Measurements from ENCODE around the gene AKAP8.

The AKAP8 gene

DNA sequence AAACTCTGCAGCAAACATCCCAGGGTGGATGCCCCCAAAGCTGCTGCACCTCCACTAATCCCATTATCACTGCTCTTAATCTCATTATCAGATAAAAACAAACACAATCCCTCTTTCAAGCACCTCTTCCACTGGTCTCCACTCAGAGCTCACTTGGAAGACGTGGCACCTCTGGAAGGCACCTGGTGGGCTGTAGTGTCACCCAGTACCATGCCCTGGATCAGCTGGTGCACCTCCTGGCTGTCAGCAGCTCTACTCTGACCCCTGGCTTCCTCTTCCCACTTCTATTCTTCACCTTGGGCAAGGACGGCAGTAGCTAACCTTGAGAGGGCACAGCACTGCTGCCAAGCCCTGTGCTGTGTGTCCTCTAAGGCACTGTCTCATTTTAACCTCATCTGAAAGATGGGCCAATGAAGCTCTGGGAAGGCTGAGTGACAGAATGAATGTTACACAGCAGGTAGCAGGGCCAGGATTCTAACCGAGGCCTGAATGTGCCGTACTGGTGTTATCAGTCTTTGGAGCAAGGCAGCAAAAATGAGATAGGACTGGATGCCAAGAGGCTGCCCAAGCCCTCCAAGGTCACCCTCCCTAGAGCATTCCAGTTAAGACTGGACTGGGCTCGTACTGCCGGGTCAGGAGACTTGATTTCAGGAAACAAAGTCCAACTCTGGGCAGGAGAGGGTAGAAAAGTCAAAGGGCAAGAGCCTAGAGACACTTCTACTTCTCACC lies 54.6 kb downstream of the AKAP8 start:
- H3K27ac ChIP-seq, result peak overlapping the region; percentile 81
- TF ChIP-seq, protein P1, sequence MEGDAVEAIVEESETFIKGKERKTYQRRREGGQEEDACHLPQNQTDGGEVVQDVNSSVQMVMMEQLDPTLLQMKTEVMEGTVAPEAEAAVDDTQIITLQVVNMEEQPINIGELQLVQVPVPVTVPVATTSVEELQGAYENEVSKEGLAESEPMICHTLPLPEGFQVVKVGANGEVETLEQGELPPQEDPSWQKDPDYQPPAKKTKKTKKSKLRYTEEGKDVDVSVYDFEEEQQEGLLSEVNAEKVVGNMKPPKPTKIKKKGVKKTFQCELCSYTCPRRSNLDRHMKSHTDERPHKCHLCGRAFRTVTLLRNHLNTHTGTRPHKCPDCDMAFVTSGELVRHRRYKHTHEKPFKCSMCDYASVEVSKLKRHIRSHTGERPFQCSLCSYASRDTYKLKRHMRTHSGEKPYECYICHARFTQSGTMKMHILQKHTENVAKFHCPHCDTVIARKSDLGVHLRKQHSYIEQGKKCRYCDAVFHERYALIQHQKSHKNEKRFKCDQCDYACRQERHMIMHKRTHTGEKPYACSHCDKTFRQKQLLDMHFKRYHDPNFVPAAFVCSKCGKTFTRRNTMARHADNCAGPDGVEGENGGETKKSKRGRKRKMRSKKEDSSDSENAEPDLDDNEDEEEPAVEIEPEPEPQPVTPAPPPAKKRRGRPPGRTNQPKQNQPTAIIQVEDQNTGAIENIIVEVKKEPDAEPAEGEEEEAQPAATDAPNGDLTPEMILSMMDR (conservative IDR thresholded peaks at IDR 0.05), result no peak
- TF ChIP-seq ZFX (IDR thresholded peaks at IDR 0.05), result no peak

DNA sequence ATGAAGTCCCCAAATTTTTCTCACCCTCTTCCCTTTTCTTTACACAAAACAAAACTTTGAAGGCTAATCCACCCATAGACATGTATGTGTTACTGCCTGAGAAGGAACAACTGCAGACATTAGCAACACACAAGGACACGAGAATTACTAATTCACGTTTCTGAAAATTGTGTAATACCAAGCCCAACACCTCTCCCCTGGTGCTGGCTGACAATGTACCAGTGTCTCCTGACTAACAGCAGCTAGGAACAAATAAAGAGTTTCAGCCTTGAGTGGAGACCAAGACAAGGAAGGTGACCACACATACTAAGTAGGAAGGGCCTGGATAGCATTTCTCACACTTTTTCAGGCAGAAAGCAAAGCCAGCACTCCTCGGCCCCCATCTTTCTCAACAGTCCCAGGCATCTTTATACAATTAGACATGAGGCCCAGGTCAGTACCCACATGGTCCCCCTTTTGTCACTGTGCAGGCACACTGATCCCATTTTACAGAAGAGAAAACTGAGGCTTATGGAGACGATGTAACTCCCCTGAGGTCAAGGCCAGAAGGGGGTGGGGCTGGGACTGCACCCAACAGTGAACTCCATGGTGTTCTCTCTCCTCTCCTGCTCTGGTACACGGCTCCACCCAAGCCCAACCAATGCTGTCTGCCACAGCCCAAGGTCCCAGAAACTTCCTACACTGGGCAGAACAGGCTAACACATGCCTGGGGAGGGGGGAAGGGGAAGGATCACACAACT lies 55.9 kb downstream of the AKAP8 start:
- peak overlapping the region; percentile 81 for H3K27ac ChIP-seq

DNA sequence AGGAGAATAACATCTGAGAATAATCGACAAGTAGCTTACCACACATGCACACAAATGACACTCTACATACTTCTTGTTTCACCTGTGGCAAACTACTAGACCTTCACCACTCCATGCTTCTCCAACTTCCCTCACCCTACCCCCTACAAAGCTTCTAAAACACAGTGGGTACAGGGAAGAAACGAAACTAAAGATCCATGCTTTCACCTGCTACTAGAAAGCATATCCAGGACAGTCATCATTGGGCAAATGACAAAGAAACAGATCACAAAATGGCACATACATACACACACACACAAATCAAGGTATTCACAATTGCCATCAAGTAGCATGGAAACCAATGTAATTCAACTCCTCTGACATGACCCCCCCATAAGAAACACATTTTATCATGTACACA lies 57.8 kb downstream of the AKAP8 start:
- no peak overlapping the region for H3K27ac ChIP-seq
- TF ChIP-seq ZFX (IDR thresholded peaks at IDR 0.05), result no peak
- TF ChIP-seq, protein P1 (conservative IDR thresholded peaks at IDR 0.05), result no peak

More for the DNA sequence above, 55.9 kb downstream of the AKAP8 start:
- TF ChIP-seq, protein P1 (conservative IDR thresholded peaks at IDR 0.05), result no peak
- no peak for TF ChIP-seq ZFX (IDR thresholded peaks at IDR 0.05)

DNA sequence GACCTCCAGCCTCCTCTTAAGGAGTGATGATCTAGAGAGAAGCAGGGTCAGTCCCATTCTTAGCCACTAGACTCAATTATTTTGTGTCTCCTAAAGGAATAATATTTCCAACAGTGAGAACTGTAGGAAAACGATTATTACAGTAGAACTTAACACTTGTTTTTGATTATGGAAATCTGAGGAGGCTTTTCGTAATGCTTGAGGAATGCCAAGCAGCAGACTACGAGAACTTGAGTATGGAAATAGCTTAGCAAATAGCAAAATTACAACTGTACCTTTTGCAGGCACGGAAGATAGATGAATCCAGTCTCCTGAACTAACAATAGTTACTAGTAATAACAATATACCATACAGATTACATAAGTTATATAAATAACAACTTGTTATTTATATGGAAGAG lies 59.5 kb downstream of the AKAP8 start:
- no peak overlapping the region for H3K27ac ChIP-seq
- TF ChIP-seq, protein P1 (conservative IDR thresholded peaks at IDR 0.05), result no peak
- TF ChIP-seq ZFX (IDR thresholded peaks at IDR 0.05), result no peak

DNA sequence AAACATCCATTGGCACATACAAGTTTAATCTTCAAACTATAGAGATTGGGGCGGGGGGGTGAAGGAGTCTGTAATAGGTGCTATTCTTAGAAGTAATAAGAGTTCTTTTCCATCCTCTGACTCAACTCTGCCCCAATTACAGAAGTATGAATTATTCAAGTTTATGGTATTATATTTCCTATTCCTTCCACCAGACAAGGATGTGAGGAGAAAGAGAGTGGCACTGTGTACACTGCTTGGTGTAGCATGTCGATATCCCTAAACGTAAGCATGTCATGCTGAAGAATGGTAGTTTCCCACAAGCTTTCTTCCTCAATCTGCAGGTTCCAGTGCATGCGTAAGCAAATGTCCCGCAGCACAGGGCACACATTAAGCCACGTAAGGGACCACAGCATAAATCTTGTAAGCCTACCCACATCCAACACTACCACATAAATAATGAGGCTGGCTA lies 61.3 kb downstream of the AKAP8 start:
- H3K27ac ChIP-seq, result no peak overlapping the region
- TF ChIP-seq, protein P1 (conservative IDR thresholded peaks at IDR 0.05), result no peak
- TF ChIP-seq ZFX (IDR thresholded peaks at IDR 0.05), result no peak

DNA sequence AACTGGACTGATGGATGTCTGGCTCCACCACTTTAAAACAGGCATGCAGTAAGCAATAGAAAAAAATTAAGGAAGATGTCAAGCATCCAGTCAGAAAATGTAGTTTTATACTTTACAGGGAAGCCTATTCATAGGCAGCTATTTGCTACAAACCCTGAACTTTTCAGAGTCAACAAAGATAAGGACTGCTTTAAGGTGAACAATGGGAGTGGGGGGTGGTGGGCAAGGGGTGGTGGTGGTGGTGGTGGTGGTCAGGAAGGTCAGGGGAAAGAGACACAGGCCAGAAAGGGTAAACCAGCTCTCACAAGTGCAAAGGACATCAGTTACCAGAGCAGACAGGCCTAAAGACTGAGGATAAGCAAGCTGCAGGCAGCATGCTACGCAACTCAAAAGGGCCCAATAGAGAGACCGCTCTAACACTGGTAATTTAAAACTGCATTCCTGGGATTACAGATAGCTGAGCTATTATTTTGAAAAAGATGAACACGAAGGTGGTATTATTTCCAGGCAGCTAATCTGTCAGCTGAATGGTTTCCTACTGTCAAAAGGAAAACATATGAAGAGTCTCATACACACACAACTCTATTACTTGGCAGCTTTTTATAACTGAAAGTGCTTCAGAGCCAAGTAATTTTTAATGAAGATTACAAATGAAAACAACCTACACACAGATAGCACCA lies 62.1 kb downstream of the AKAP8 start:
- TF ChIP-seq, protein P1 (conservative IDR thresholded peaks at IDR 0.05), result no peak
- no peak for TF ChIP-seq ZFX (IDR thresholded peaks at IDR 0.05)
- no peak overlapping the region for H3K27ac ChIP-seq

DNA sequence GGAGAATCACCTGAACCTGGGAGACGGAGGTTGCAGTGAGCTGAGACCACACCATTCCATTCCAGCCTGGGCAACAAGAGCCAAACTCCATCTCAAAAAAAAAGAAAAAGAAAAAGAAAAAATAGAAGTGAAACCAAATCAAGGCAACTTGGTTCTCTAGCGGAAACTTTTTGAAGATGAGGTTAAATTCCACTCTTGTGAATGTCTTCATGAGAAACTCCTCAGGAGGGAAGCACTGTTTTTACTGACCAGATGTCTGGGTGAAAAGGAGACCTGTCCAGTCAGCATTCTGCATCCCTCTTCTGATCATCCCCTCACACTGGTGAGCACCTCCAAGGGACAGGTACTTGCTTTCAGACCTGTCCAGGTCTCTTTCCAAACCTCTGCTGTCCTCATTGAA lies 63.1 kb downstream of the AKAP8 start:
- H3K27ac ChIP-seq, result no peak overlapping the region
- TF ChIP-seq, protein P1 (conservative IDR thresholded peaks at IDR 0.05), result no peak
- no peak for TF ChIP-seq ZFX (IDR thresholded peaks at IDR 0.05)

Measured in C4-2B (cell line).